Measurements from ENCODE around the gene STIL.

STIL gene

GRCh38 chr1:47235241-47235681 lies 78.7 kb downstream of the STIL start:
- DNase-seq (ENCODE audit: low read depth), result no peak

- no peak for DNase-seq (ENCODE audit: low read depth)
Observed at GRCh38 chr1:47233186-47233585, 80.8 kb downstream of the STIL start.

DNA sequence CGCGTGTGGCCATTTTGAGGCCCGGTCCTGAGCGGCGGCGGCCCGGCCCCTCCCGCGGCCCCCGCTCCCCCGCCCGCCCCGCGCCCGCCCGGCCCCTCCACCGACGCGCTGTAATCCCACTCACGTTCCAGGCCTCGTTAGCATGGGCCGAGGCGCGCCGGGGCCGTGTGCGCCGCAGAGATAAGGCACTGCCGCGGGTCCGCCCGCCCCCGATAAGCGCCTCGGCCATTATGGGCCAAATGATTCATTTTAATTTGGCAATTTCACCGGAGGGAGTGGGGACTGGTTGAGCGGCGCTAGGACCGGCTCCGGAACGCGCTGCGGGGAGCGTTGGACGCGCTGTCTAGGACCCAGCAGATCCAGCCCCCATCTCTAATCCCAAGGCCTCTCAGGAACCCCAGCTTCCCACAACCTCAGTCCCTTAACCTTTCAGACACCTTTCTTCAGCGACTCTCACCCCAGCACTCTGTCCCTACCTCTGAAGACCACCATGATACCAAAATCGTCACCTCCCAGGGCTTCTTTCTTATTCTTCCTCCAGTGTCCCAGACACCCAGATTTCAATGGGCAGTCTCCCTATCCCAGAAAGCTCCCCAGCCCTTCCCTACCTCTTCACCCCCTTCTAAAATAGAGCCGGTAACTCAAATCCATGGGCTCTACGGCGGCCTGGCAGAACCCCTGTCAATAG lies 81.6 kb downstream of the STIL start, which contains the start of gene TAL1:
TAL1 (minus strand) TSS at position 39 of the 688 bp plus-strand sequence. CDS start 6,337 bp downstream, outside the sequence.
- no peak for DNase-seq (ENCODE audit: low read depth)

- DNase-seq (ENCODE audit: low read depth), result no peak
Observed at GRCh38 chr1:47231301-47232186, 82.4 kb downstream of the STIL start.

DNA sequence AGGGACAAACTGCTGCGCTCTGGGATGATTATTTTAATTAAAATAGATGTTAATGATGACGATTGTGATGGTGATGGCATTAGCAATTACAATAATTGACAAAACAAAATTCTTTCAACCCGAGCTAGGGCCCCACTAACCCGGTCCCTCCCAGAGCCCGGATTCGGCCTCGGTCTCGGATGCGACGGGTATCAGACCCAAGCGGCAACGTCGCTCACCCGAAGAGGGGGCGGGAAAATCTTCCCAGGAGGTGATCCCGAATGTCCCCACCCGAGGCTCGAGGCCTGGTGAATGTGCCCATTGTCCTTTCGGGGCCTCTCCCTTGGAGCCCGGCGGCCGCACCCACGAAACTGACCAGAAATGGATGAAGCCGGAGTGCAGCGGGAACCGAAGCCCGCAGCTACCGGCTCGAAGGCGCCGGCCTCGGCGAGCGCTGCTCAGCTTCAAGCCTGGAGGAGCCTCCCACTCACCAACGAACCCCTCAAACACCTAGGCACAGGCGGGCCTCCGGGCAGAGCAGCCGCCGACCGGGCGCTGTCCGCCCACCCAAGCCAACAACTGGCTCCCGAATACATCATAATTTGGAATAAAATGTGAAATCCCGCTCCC lies 83.2 kb downstream of the STIL start:
- no peak for DNase-seq (ENCODE audit: low read depth)

DNA sequence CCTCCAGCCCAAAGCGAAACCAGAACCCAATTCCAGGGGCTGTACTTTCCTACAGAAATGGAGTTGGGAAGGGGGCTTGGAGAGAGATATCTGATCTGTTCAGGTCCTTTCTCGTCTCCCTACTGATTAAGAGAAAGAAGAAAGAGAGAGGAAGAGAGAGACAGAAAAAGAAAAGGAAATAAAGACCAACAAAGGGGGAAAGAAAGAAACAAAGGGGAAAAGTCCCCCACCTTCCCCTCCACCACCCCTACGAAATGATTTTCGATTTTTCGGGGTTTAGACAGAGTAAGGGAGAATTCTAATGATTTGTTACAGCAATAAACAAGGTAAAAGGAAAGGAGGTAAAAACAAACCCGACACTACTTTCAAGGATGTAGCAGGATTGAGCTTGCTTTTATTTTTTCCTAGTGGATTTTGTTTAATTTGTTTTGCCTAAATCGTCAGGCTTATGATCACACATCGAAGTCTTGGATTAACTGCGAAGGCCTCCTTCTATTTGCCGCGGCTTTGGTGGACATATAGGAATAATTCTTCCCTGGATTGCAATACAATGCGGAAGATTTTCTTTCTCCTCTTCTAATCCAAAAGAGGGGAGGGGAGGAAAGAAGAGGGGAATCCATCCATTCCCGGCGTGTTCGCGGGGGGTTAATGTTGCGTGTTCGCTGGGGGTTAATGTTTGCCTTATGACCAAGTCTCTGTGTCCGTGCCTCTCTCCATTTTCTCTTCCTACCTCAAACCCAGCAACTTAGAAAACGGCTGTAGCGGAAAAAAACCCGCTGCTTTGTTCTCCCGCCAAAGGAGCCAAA lies 83.9 kb downstream of the STIL start:
- DNase-seq (ENCODE audit: low read depth), result no peak

DNA sequence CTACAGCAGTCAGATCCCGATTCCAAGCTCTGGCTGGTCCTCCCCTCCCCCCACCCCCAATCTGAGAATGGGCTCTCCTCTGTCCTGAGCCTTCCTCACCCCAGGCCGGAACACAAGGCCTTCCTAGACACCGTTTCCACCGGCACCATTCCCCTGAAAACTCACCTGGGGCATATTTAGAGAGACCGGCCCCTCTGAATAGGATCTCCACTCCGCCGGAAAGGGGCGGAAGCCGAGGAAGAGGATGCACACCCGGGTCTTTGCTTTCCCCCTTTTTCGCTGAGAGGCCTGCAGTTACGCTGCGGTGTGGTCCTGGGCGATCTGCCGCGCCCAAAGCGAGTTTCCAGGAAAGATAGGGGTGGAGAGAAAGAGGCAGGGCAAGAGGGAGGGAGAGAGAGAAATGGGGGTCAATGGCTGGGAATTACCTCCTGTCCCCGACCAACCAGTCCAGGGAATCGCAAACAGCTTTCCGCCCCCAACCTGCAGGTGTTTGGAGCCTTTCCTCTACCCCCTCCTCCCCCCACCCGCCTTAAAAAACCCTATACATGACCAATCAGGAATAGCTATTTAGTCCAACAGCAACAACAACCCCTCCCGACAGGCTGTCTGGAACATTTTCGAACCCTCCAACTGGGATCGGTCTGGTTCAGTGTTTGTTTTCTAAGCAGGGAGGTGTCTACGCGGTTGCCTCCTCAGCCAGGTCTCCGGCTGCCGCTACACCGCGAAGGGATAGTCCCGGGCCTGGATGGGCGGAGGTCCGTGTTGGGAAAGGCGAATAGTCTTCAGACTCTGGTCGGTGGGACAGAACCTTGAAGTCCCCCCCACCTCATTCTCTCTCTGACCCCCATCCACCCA lies 84.7 kb downstream of the STIL start:
- DNase-seq (ENCODE audit: low read depth), result no peak

DNA sequence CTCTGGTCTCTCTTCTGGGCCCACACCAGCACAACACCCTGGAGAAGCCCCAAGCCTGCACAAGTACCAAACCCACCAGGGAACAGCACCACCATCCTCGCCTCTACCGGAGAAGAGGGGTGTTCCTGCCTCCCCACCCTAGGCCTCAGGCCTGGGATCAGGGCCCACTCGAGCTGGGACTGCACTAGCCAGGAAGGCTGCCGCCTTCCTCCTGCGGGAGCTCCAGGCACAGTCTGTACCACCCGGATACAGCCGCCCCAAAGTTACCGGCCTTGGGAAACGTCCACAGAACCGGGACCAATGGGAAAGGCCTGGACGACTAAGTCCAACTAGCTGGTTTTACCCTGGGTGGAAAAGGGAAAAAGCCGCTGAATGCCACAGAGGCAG lies 85.3 kb downstream of the STIL start:
- no peak for DNase-seq (ENCODE audit: low read depth)

DNA sequence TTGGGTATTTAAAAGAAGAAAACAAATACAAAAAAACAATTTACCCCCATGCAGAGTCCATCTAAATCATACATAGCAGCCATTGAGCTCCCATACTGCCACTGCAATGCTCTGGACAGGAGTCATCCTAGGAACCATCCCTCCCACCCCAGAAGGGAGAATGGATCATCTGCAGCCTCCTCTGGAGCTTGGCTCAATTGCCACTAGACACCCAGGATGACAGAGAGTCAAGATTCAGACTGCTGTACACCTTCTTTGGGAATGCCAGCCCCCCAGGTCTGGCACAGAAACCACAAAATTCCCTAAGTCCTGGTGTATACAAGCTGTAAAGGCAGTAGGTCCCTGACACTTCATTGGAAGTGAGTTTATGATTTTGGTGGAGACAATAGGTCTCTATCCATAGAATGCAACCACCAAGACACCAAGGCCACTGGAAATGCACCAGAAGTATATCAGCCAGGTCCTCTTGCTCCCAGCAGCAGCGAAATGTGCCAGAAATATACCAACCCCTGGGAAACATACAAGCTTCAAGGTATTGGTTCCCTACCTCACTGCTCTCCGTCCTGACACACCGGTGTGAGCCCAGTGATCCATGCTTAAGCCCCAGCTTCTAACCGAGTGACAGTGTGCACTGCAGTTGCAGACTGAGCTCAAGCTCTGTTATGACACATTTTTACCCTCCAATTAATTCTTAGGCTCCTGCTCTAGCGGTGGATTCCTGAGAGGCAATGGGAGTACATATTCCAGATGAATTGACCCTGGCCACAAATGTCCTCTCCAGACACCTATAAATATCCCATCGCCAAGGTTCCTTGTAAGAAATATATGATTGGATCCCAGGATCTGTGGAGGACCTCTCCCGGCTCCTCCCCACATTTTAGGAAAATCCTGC lies 86.4 kb downstream of the STIL start:
- no peak for DNase-seq (ENCODE audit: low read depth)

DNA sequence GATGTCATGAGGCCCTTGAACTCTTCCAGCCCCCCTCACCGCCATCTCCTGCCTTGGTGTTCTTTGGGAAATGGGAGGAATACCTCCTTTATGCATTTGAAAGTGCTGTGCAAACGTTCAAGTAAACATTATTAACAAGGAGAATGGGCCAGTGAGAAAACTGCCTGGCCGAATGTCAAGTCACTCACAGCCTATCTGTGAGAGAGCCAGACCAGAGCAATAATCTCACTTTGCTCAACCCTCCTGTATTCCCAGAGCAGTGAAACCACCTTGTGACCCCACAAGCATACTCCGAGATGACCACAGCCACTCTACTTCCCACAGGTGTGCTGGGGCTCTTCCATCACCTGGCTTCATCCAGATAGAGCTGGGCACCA lies 87.1 kb downstream of the STIL start:
- DNase-seq (ENCODE audit: low read depth), result no peak

- no peak for DNase-seq (ENCODE audit: low read depth)
Observed at GRCh38 chr1:47226121-47226838, 87.7 kb downstream of the STIL start.

DNA sequence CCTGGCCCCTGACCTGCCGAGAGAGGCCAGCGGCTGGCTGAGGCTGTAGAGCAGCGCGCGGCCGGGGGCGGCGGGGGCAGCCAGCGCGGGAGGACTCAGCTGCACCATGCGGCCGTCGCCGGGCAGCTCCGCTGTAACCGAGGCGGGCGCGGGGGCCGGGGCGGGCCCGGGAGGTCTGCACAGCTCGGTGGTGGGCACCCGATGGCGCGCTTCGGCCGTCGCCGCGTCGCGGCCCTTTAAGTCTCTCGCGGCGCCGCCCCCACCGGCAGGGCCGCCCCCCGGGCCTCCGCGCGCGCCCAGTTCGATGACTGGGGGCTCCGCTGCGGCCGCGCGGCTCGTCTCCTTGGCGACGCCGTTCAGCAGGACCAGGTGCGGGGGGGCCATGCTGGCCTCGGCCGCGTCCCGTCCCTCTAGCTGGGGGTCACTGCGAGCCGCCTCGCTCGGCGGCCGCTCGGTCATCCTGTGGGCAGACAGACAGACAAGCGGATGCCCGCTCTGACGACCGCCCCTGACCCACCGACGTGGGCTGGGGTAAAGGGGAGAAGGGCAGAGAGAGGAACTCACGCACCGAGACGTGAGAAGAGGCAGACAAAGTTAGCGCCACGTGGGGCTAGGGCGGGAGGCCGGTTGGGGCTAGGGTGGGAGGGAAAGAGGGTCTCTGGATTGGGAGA lies 88.4 kb downstream of the STIL start:
- DNase-seq (ENCODE audit: low read depth), result no peak

- no peak for DNase-seq (ENCODE audit: low read depth)
Observed at GRCh38 chr1:47224676-47225399, 89.1 kb downstream of the STIL start.

DNA sequence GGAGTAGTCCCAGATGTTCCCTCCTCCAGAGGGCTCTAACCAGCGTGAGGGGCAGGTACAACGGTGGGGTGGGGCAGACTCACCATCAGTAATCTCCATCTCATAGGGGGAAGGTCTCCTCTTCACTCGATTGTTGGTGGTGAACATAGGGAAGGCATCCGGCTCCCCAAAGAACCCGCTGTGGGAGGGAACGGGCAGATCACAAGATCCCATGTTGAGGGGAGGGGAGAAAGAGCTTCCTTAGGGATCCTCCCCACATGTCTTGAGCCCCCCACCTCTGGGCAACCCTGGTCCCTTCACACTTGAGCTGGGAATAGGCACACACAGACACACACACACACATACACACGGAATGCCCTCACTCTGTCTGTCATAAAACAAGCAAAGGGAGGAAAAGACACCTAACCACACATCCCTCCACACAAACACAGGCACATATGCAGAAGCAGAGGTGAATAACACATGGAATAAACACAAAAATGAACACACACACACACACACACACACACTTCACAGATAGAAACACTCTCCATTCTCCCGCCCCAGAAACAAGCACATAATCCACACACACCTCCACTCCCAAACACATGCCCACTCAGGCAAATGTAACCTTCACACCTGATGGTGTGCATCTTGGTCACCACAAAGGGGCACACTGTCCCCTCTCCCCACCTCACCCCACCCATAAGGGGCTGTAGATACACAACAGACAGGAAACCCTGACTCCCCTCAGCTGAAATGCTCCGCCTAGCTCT lies 89.8 kb downstream of the STIL start:
- no peak for DNase-seq (ENCODE audit: low read depth)

- no peak for DNase-seq (ENCODE audit: low read depth)
Observed at GRCh38 chr1:47223174-47223920, 90.6 kb downstream of the STIL start.

DNA sequence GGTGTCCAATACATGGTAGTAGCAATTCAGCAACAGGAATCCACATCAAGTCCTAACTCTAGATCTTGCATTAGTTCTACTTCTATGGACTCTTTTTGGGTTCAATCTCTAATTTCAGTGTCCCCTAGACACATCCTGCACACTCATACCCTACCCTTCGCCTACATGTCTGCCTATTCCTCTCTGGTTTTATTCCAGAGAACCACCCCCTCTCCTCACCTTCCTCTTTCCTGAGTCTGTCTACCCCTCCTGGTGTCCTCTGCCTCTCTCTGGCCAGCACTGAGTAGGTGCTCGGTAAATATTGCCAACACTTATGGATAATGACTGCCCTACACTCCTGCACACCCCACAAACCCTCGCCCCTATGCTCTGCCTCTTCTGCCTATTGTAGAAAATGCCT lies 91.5 kb downstream of the STIL start:
- no peak for DNase-seq (ENCODE audit: low read depth)

Measured in GM04503 (cell line).